HEK293T (cell line): Measurements from ENCODE around the gene ZNF385B.
"Not testable (repeated sequence)": the region's sequence is repeated elsewhere in the genome, so short reads cannot be mapped to it uniquely, and the experiment has no call there.

Experiments used
- CTCF ChIA-PET: fragments of 350-600 bp; formaldehyde crosslinking; extraction: SDS; loops from one replicate; lab custom pipeline; 2021; ENCODE audit warnings: antibody characterized with exemption, inconsistent platforms; lab: Yijun Ruan, JAX
- POLR2A ChIA-PET: fragments of 350-600 bp; formaldehyde crosslinking; extraction: SDS; loops from one replicate; lab custom pipeline; 2020; ENCODE audit warnings: antibody characterized with exemption, inconsistent platforms; lab: Yijun Ruan, JAX
- DNase-seq: peaks from one replicate; pipeline ENCODE4 v3.0.0; 2012; ENCODE audit warnings: mixed read lengths; ENCODE audit errors: extremely low spot score
- ARNT ChIP-seq: fragments of 450-650 bp; IDR thresholded peaks from 2 replicates; pipeline ENCODE4 v1.6.1; 2017; ENCODE audit warnings: mild to moderate bottlenecking
- BHLHE40 ChIP-seq: fragments of 450-650 bp; IDR thresholded peaks from 2 replicates; pipeline ENCODE4 v1.6.1; 2016; ENCODE audit warnings: mild to moderate bottlenecking, moderate library complexity, borderline replicate concordance
- CTBP1 ChIP-seq: fragments of 450-650 bp; IDR thresholded peaks from 2 replicates; pipeline ENCODE4 v1.6.1; 2016; ENCODE audit warnings: borderline replicate concordance
- ELF4 ChIP-seq: fragments of 450-650 bp; IDR thresholded peaks from 2 replicates; pipeline ENCODE4 v1.6.1; 2017; ENCODE audit warnings: antibody characterized with exemption
- FOXA1 ChIP-seq: fragments of 450-650 bp; IDR thresholded peaks from 2 replicates; pipeline ENCODE4 v1.6.1; 2016; ENCODE audit warnings: mild to moderate bottlenecking
- FOXK2 ChIP-seq: fragments of 450-650 bp; IDR thresholded peaks from 2 replicates; pipeline ENCODE4 v1.6.1; 2016; ENCODE audit warnings: mild to moderate bottlenecking
- FOXM1 ChIP-seq: fragments of 450-650 bp; IDR thresholded peaks from 2 replicates; pipeline ENCODE4 v1.6.1; 2017; ENCODE audit warnings: mild to moderate bottlenecking, borderline replicate concordance
- HDGF ChIP-seq: fragments of 450-650 bp; IDR thresholded peaks from 2 replicates; pipeline ENCODE4 v1.6.1; 2017; ENCODE audit warnings: antibody characterized with exemption, borderline replicate concordance
- L3MBTL2 ChIP-seq: fragments of 450-650 bp; conservative IDR thresholded peaks from 2 replicates; pipeline ENCODE4 v1.6.1; 2016; ENCODE audit warnings: mild to moderate bottlenecking
- LEF1 ChIP-seq: fragments of 450-650 bp; IDR thresholded peaks from 2 replicates; pipeline ENCODE4 v1.6.1; 2017; ENCODE audit warnings: mild to moderate bottlenecking, borderline replicate concordance
- NFRKB ChIP-seq: fragments of 450-650 bp; IDR thresholded peaks from 2 replicates; pipeline ENCODE4 v1.6.1; 2016; ENCODE audit warnings: mild to moderate bottlenecking, moderate library complexity
- PKNOX1 ChIP-seq: fragments of 450-650 bp; IDR thresholded peaks from 2 replicates; pipeline ENCODE4 v1.6.1; 2016
- SP1 ChIP-seq: fragments of 450-650 bp; IDR thresholded peaks from 2 replicates; pipeline ENCODE4 v1.6.1; 2017
- SUZ12 ChIP-seq: fragments of 450-650 bp; IDR thresholded peaks from 2 replicates; pipeline ENCODE4 v1.6.1; 2016; ENCODE audit warnings: mild to moderate bottlenecking
- TARDBP ChIP-seq: fragments of 450-650 bp; IDR thresholded peaks from 2 replicates; pipeline ENCODE4 v1.6.1; 2016
- ZNF384 ChIP-seq: fragments of 450-650 bp; IDR thresholded peaks from 2 replicates; pipeline ENCODE4 v1.6.1; 2016

Gene ZNF385B

GRCh38 chr2:179645047-179645446 lies 216.4 kb downstream of the ZNF385B start:
- TF ChIP-seq CTBP1 (no peak), ARNT (no peak), FOXA1 (no peak), ELF4 (no peak), ZNF384 (no peak), L3MBTL2 (no peak), TARDBP (no peak), BHLHE40 (no peak), HDGF (no peak)
- ChIA-PET CTCF (interaction anchor here (0.7 kb wide), 1 partner anchor 857 kb away, joined by 3 read pairs; no protein-coding TSS in a partner anchor), POLR2A (no interaction called here)
- no peak for DNase-seq

- POLR2A ChIA-PET, result no interaction called here
- DNase-seq, result no peak
- CTCF ChIA-PET, result no interaction called here
- TF ChIP-seq BHLHE40 (no peak), ZNF384 (no peak), SP1 (no peak), TARDBP (no peak), FOXA1 (no peak), FOXK2 (no peak), CTBP1 (no peak), FOXM1 (no peak), LEF1 (no peak), L3MBTL2 (no peak), NFRKB (no peak), ELF4 (no peak), SUZ12 (no peak), ARNT (no peak), PKNOX1 (no peak), HDGF (no peak)
Measured at GRCh38 chr2:179642462-179642861, 218.9 kb downstream of the ZNF385B start.

GRCh38 chr2:179636995-179637394 lies 224.4 kb downstream of the ZNF385B start:
- TF ChIP-seq LEF1 (no peak), FOXK2 (no peak), TARDBP (no peak), SUZ12 (no peak), HDGF (no peak), BHLHE40 (no peak), NFRKB (no peak), ZNF384 (no peak)
- no peak for DNase-seq
- ChIA-PET CTCF (no interaction called here), POLR2A (no interaction called here)

- CTCF ChIA-PET, result no interaction called here
- no peak for TF ChIP-seq PKNOX1
- TF ChIP-seq NFRKB, result no peak
- TF ChIP-seq CTBP1, result no peak
- no peak for TF ChIP-seq ELF4
- no peak for TF ChIP-seq BHLHE40
- no peak for TF ChIP-seq FOXM1
- no peak for TF ChIP-seq ZNF384
- TF ChIP-seq LEF1, result no peak
- TF ChIP-seq HDGF, result no peak
- TF ChIP-seq ARNT, result no peak
- TF ChIP-seq SP1, result no peak
- TF ChIP-seq TARDBP, result no peak
- TF ChIP-seq FOXA1, result no peak
- no peak for TF ChIP-seq FOXK2
- POLR2A ChIA-PET, result no interaction called here
- DNase-seq, result no peak
Measured at GRCh38 chr2:179636100-179636980, 225.1 kb downstream of the ZNF385B start.

- DNase-seq, CTCF ChIA-PET, POLR2A ChIA-PET: not testable (repeated sequence)
Measured at GRCh38 chr2:179631769-179632385, 229.5 kb downstream of the ZNF385B start.

GRCh38 chr2:179629776-179630175 lies 231.6 kb downstream of the ZNF385B start:
- DNase-seq, CTCF ChIA-PET, POLR2A ChIA-PET: not testable (repeated sequence)

- no peak for DNase-seq
- no peak for TF ChIP-seq LEF1
- TF ChIP-seq ZNF384, result no peak
- no peak for TF ChIP-seq PKNOX1
- no peak for TF ChIP-seq FOXM1
- no peak for TF ChIP-seq ARNT
- no peak for TF ChIP-seq SP1
- no peak for TF ChIP-seq NFRKB
- TF ChIP-seq HDGF, result no peak
- TF ChIP-seq SUZ12, result no peak
- TF ChIP-seq L3MBTL2, result no peak
- TF ChIP-seq FOXA1, result no peak
- no peak for TF ChIP-seq ELF4
- no peak for TF ChIP-seq TARDBP
- TF ChIP-seq CTBP1, result no peak
- no peak for TF ChIP-seq FOXK2
- TF ChIP-seq BHLHE40, result no peak
- ChIA-PET POLR2A (no interaction called here), CTCF (no interaction called here)
Measured at GRCh38 chr2:179626261-179626660, 235.2 kb downstream of the ZNF385B start.
